ENCODE measurements around the gene R3HDM2.

The R3HDM2 gene

DNA sequence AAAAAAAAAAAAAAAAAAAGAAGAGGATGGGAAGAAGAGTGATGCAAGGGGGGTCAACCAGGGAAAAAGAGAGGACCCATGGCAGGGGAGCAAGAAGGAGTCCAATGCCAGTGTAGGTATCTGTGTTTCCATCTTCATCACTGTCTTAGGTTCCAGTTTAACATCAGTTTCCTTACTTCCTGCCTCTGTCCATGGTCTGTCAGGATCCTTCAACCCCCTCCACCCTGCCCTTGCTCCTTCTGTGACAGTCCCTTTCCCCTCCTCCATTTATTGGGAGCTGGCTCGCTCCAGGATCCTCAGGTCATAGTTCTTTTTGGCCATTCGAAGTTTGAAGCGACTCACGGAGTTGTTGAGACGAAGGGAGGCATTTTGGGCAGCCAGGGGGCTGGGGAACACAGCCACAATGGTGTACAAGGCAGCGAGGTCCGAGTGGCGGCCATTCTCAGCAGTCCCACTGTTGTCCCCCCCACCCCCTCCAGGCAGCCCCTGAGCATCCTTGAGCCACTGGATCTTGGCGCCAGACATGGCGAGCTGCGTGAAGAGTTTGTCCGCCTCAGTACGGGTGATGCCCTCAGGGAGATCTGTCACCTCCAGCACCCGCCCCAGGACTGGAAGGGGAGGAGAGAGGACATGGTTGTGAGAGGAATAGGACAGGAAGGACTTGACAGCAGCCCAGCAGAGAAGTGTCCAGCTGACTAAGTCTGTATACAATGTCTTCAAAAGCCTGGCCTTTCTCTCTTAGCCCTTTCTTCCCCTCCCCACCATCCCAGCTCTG lies 176.2 kb downstream of the R3HDM2 start:
- TF ChIP-seq, protein P1, sequence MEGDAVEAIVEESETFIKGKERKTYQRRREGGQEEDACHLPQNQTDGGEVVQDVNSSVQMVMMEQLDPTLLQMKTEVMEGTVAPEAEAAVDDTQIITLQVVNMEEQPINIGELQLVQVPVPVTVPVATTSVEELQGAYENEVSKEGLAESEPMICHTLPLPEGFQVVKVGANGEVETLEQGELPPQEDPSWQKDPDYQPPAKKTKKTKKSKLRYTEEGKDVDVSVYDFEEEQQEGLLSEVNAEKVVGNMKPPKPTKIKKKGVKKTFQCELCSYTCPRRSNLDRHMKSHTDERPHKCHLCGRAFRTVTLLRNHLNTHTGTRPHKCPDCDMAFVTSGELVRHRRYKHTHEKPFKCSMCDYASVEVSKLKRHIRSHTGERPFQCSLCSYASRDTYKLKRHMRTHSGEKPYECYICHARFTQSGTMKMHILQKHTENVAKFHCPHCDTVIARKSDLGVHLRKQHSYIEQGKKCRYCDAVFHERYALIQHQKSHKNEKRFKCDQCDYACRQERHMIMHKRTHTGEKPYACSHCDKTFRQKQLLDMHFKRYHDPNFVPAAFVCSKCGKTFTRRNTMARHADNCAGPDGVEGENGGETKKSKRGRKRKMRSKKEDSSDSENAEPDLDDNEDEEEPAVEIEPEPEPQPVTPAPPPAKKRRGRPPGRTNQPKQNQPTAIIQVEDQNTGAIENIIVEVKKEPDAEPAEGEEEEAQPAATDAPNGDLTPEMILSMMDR (IDR thresholded peaks at IDR 0.05; ENCODE audit: borderline replicate concordance, insufficient read depth, low read depth, low read length): no peak
- no peak overlapping the region for H3K4me3 ChIP-seq (ENCODE audit: low read depth, low read length)

DNA sequence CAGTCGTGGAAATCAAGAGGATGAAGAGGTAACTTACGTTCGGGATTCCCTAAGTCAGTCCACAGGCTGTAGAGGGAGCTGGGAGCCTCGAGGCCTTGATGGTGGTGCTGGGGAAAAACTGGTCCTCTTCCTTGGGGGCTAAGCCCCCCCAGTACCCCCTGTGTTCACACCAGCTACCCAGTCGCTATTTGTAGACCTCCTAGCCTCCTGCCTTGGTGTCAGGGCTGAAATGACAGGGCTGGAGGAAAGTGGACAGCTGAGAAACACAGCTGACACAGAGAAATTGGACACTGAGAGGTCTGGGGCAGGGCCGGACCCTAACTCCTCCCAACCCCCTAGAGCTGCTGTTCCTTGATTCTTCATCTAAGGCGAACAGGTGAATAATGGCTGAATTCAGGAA lies 179.9 kb downstream of the R3HDM2 start, which contains the start of gene STAC3:
STAC3 (minus strand) TSS at position 232 of the 400 bp plus-strand sequence. CDS start 1,551 bp downstream, outside the sequence.
- TF ChIP-seq, protein P1 (IDR thresholded peaks at IDR 0.05; ENCODE audit: borderline replicate concordance, insufficient read depth, low read depth, low read length): no peak
- H3K4me3 ChIP-seq (ENCODE audit: low read depth, low read length): no peak within 1 kb of the TSS

DNA sequence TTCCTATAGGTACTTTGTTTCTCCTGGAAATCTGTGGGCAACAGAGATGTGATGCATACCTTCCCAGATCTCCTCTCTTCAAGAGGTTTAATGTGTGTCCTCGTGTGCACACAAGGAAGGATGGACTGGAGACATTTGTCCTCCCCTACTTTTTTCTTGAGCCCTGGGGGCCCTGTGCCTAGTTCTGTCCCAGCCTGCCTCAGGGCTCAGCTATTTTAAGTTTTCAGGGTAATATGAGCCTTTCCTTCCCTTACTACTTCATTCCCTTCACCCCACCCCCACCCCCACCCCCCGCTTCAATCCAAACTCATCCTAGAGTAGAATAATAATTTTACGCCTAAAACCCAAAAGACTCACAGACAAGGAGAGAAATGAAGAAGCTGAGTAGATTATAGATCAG lies 180.3 kb downstream of the R3HDM2 start:
- no peak overlapping the region for H3K4me3 ChIP-seq (ENCODE audit: low read depth, low read length)

DNA sequence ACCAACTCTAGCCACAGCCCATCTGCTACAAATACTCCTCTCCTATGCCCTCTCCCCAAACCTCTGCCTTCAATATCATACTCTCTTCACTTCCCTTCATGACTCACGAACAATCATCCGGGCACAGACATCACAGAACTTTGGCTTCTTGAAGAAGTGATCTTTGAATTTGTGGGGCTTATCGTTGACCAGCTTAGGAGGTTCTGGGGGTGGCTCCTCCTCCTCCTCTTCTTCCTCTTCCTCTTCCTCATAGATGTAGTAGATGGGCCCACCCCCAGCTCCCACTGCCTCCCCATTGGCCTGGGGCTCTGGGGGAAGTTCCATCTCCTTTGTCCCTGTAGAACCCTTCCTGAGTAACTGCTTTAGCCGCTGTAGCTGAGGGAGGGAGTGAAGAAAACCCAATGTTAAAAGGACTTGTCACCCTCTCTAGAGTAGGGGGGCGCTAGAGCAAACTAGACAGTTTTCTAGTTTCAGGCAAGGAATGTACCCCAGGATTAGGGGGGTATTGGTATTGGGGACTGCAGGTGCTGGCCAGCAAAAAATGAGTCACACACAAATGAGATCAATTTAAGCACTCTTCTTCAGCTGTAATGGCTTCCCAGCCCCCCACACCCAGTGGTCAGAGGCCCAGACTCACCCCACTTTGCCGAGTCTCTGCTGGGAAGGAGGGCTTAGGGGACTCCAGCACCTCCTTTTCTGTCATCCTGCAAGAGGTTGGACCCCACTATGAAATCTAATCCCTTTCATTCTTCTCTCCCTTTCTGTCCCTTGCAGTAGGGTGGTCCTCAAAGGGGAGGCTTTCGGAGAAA lies 181.7 kb downstream of the R3HDM2 start:
- no peak overlapping the region for H3K4me3 ChIP-seq (ENCODE audit: low read depth, low read length)
- TF ChIP-seq, protein P1 (IDR thresholded peaks at IDR 0.05; ENCODE audit: borderline replicate concordance, insufficient read depth, low read depth, low read length): no peak

More for the DNA sequence above, 180.3 kb downstream of the R3HDM2 start:
- TF ChIP-seq, protein P1 (IDR thresholded peaks at IDR 0.05; ENCODE audit: borderline replicate concordance, insufficient read depth, low read depth, low read length): no peak

DNA sequence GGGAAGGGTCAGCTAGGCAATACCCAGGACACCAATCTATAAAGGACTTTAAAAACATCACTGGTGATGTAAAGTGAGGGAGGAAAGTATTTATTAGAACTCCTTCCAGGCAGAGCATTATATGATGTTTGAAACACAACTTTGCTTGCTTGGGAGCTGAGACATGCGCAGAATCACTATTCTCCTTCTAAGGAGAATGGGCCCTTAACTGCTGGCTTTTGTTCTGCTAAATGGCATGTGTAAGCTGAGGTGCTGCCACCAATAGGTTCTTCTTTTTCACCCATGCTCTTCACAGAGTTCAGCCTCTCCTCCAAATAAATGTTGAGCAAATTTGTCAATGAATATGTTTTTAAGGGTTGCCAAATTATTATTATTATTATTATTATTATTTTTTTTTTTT lies 183.8 kb downstream of the R3HDM2 start:
- no peak overlapping the region for H3K4me3 ChIP-seq (ENCODE audit: low read depth, low read length)
- TF ChIP-seq, protein P1 (IDR thresholded peaks at IDR 0.05; ENCODE audit: borderline replicate concordance, insufficient read depth, low read depth, low read length): no peak

DNA sequence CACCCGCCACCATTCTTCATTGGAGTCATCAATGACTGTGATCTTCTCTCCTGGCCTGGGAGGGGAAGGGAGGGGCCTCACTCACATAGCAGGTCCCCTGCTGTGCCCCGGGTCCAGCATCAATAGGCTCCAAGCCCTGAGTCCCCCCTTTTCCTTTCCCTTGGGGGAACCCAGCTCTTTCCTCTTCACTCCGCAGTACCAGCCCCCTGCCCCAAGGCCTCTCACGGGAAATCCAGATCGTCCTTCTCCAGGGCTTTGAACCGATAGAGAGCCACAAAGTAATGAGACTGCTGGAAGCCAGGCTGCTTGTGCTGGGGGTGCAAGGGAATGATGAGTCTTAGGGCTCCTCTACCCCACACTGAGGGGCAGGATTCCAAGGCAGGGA lies 186.5 kb downstream of the R3HDM2 start:
- TF ChIP-seq, protein P1 (IDR thresholded peaks at IDR 0.05; ENCODE audit: borderline replicate concordance, insufficient read depth, low read depth, low read length): no peak

More for the DNA sequence above, 186.5 kb downstream of the R3HDM2 start:
- H3K4me3 ChIP-seq (ENCODE audit: low read depth, low read length): no peak overlapping the region

Data from GM12875 (cell line).